SKM-1 (cell line): ENCODE measurements around the gene TMEM63A.
A peak's percentile ranks its signal among the peaks of the same experiment; 100 is the strongest.
"Not testable (repeated sequence)": the region's sequence is repeated elsewhere in the genome, so short reads cannot be mapped to it uniquely, and the experiment has no call there.

Experiments
- DNase-seq: peaks from one replicate; lab custom pipeline; 2025; ENCODE audit not compliant: unreplicated experiment; lab: John Stamatoyannopoulos, UW

Gene TMEM63A

DNA sequence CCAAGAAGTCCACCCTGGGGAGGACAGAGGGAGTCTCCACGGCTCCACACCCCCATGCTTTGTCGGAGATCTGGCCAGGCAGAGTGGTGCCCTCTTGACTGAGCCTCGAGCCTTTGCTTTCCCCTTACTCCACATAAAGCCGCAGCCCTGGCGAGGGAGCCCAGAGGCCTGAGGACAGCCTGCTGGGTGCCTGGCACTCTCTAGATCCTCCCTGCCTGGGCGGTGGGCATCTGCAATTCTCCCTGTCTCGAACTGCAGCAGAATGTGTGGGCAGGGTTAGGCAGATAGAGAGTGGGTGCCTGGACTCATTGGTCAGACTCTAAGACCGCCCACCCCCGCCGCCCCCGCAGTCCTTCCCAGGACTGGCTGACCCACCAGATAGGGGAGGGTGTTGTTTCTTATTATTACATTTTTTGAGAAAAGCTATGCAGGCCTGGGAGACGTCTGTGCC lies 58.3 kb downstream of the TMEM63A start:
- no peak for DNase-seq

- no peak for DNase-seq
These were observed 59.4 kb downstream of the TMEM63A start for GRCh38 chr1:225822655-225823403.

GRCh38 chr1:225820522-225821120 lies 61.6 kb downstream of the TMEM63A start:
- DNase-seq, result no peak

DNA sequence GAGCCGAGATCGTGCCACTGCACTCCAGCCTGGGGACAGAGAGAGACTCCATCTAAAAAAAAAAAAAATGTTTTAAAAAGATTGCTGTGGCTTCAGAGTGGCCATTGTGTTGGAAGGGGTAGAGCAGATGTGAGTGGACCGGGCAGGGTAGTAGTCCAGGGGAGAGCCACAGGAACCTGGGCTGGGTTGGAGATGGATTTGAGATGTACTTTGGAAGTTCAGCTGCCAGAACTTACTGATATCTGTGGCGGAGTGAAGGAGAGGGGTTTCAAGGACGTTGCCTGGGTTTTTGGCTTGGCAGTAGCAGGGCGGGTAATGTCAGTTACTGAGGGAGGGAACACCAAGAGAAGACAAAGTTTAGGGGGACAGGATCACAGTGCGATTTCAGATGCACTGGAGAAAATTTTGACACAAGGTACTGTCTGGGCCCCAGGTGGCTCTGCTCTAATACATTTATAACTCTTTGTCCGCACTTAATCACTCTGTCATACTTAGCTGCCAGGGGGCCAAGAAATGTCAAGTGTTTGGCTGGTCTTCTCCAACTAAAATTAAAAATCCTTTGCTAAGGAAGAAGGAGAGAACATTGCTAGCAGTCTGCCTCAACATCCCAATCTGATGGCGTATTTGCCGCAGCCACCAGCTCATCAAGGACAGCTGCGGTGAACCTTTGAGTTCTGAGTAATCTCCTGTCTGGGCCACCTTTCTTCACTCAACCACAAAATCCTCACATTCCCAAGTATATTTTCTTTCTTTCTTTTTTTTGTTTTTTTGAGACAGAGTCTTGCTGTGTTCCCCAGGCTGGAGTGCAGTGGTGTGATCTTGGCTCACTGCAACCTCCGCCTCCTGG lies 62.6 kb downstream of the TMEM63A start:
- DNase-seq, result no peak

DNA sequence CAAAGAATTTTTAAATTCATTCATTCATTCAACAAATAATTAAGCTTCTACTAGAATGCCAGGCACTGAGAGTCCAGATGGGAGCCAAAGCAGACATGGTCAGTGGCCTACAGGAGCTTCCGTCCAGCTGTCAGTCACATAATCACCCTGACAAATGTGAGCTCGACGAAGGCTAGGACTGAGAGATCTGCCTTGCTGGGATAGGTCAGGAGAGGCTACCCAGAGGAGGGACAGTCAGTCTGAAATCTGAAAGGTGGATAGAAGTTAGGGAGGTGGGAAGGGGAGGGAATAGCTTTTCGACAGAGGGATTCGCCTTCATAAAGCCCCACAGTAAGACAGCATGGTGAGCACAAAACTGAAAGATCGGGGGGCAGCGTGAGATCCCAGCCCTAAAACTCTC lies 64.0 kb downstream of the TMEM63A start:
- no peak for DNase-seq

DNA sequence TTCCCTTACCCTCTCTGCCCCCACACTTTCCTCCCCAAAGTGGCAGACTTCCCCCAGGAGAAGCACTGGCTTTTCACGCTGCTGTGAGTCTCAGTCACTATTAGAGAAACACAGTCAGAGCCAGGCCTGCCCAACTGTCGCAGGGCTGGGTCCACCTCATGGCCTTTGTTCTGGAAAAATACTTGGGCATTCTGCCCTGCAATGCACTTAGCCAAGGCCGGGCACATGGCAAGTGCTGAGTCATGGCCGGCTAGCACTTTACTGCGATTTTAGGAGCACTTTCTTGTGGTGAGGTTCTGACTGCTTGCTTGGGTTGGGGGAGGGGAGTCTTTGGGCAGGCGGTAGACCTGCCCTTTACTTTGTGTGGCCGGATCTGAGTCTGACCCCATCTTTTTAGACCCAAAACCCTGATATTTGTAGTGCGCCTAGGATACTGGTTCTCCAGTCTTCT lies 64.5 kb downstream of the TMEM63A start:
- DNase-seq, result no peak

GRCh38 chr1:225816643-225817538 lies 65.3 kb downstream of the TMEM63A start:
- no peak for DNase-seq

- no peak for DNase-seq
These were observed 66.5 kb downstream of the TMEM63A start for GRCh38 chr1:225815526-225816178.

- DNase-seq, result not testable (repeated sequence)
These were observed 67.1 kb downstream of the TMEM63A start for GRCh38 chr1:225815090-225815489.

GRCh38 chr1:225814381-225814780 lies 67.8 kb downstream of the TMEM63A start:
- DNase-seq, result no peak

DNA sequence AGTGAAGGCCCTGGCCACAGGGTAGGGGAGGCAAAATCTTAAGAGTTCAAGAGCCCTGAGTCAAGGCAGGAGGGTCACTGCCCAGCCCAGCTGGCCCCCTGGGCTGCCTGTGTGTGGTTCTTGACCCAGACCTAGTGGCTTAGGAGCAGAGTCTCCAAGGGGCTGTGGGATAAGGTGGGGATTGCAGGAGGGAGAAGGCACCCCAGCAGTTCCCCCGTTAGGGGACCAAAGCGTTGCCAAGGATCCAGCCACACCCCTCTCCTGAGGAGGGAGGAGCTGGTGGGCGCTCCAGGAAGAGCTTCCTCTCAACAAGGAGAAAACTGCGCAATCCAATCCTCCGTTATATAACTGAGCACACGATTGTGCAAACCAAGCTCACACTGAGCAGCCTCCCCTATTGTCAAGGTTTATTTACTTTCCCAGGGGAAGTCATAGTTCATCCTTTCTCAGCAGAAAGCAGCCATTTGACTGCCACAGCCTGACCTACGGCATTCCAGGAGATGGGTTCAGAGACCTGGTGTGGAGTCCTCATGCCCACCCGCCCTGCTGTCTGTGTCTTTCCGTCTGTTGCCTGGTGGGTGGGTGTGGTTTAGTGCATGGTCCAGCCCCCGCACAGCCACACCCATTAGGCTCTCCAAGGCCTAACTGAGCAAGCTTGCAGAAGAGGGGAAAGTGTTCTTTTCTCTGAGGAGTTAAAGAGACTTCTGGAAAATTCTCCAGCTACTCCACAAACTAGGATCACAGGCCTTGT lies 68.8 kb downstream of the TMEM63A start:
- DNase-seq, result peak; percentile 95

GRCh38 chr1:225812488-225813213 lies 69.5 kb downstream of the TMEM63A start:
- no peak for DNase-seq

DNA sequence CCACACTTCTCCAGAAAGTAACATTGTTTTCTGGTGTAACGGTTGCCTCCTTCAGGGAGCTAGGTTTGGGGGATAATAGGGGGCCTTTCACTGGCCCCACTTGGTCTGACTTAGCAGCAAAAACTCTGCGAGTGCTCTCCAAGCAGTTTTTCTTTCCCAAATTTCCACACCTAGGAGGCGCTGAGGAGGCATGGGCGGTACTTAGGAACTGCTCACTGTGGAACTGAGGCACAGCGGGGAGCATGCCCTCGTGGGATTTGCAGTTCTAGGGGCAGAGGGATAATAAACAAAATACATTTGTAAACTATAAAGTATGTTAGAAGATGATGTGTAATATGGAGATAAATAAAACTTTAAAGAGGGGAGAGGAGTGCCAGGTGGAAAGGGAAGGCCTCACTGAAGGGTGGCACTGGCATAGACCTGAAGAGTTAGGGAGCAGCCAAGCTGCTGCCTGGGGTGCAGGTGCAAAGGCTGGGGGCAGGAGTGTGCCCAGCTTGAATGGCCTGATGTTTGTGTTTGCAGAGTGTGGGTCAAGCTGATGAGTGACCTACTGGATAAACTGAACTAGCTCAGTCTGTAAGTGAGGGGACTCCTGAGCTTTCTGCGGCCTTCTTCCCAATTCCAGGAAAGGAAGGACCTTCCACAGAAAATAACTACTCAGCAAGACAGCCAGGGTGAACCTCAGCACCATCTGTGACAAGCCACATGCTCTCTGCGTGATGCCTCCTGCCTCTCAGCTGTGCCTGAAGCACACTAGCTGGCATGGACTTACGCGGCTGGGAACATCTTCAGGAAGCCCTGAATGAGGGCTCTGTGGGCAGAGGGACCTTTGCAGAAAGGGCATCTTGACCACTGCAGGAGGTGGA lies 70.3 kb downstream of the TMEM63A start:
- no peak for DNase-seq

GRCh38 chr1:225810579-225811538 lies 71.3 kb downstream of the TMEM63A start:
- not testable (repeated sequence) for DNase-seq

DNA sequence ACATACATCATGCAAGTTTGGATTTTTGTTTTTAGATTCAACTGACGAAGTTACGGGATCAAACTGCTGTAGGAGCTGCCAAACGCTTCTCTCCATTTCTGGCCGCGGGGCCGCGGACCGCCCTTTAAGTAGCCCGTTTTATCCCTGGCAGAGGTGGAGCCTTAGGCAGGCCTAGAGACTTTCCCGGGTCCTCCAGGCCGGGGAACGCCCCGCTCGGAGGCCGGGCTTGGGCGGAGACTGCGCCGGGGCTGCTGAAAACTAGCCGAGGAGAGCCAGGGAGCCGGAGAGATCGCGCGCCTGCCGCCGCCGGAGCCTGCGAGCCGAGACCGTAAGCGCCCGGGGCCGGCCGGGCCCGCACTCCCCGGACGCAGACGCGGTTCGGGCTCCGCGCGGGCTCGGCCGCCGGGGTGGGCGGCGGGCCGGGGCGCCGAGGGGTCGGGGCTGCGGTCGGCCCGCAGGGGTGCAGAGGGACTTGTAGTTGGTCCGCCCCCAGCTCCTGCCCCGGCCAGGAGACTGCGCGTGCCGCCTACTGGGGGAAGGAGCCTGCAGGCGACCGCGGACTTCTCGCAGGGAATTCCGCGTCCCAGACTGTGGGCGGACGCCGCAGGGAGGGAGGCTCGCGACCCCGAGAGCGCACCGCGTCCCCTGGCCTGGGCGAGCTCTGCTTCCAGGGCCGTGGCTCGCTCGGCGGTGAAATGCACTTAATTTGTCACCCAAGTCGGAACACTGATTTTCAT lies 72.2 kb downstream of the TMEM63A start, which contains the start of gene EPHX1:
Gene EPHX1 (plus strand): TSS at position 283 of the 737 bp plus-strand sequence. CDS start 18,606 bp downstream, outside the sequence.
- DNase-seq, result peak; percentile 80

DNA sequence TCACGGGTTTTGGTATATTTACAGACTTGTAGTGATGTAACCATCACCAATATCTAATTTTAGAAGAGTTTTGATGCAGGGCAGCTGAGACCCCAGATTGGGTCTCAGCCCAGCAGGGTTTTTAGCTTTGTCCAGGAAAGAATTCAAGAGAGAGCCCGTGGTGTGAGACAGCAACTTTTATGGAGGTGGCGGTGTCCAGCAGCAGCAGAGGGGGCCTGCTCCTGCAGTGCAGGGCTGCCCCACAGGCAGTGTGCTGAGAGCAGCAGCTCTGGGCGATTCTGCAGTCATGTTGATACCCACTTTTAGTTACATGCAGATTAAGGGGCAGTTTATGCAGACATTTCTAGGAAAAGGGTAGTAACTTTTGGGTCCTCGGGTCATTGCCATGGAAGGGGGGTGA lies 74.0 kb downstream of the TMEM63A start:
- DNase-seq, result no peak
